Stimulated activated CD8-positive, alpha-beta memory T cell treated with anti-CD3 and anti-CD28 coated beads, Interleukin-15, amount 100 ng/mL, for 48 hours (primary cell): ENCODE data around the gene C1QTNF9.
"Not testable (repeated sequence)": the region's sequence is repeated elsewhere in the genome, so short reads cannot be mapped to it uniquely, and the experiment has no call there.

ENCODE experiments used
- DNase-seq, 2 donors: peaks; one replicate each; pipeline ENCODE4 v3.0.0-alpha.2; 2020; ENCODE audit warnings: low read depth in 2 of 2

Gene C1QTNF9

GRCh38 chr13:24323036-24323738 is 13.8 kb downstream of the C1QTNF9 start:
- DNase-seq = no peak

- no peak for DNase-seq
Observed at GRCh38 chr13:24323739-24324075, 14.3 kb downstream of the C1QTNF9 start.

GRCh38 chr13:24327598-24327997 is 18.2 kb downstream of the C1QTNF9 start:
- DNase-seq = not testable (repeated sequence)

DNA sequence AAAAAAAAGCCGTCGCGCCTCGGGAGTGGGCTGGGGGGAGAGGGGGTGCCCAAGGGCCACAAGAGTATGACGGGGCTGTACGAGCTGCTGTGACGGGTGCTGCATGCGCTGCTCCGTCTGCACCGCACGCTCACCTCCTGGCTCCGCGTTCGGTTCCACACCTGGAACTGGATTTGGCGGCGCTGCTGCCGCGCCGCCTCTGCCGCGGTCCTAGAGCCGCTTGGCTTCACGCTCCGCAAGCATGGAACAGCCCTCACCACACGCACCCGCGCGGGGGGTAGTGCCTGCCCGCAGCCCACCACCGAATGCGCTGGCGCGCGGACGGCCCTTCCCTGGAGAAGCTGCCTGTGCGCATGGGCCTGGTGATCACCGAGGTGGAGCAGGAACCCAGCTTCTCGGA is 18.8 kb downstream of the C1QTNF9 start:
- no peak for DNase-seq

GRCh38 chr13:24338721-24339120 is 29.3 kb downstream of the C1QTNF9 start:
- no peak for DNase-seq

DNA sequence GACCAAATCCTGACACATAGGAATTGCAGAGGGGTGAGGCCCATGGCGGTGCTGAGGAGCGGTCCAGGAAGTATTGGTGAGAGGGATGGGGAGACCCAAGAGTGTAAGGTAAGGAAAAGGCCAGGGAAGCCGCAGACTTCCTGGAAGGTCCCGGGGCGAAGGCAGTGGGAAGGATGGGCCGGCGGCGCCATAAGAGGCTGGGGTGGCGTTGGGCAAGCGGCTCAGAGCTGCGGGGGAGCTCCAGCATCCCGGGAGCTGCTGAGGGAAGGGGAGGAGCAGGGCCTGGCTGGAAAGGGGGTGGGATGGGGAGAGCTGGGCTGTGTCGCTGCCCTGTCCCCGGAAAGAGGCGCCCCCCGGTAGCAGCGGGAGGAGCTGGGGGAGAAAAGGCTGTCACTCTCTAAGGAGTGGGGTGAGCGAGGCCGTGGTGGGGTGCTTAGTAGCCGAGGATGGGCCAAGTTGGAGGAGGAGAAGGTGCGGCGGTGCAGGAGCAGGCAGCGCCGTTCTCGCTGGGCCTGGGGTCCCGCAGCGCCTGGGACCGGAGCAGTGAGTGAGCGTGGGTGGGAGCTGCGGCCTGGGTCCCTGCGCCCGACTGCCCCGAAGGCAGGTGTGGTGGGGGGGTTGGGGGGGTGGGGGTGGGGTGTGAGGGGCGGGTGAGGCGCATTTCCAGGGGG is 30.7 kb downstream of the C1QTNF9 start:
- DNase-seq = no peak

DNA sequence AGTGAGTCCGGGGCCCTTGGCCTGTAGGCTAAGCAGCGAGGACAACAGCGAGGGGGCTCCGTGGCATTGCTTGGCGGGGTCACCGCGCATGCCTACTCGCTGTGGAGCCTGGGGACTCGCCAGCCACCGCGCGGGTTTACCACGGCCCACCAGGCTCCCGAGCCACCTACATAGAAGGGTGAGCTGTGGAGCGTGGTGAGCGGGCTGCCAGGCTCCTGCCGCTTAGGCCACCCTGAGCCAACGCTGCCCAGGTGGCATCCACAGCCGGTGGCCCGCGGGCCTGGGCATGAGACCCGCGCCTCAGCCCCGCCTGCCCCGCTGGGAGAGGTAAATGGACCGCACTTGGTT is 31.2 kb downstream of the C1QTNF9 start:
- DNase-seq = no peak

DNA sequence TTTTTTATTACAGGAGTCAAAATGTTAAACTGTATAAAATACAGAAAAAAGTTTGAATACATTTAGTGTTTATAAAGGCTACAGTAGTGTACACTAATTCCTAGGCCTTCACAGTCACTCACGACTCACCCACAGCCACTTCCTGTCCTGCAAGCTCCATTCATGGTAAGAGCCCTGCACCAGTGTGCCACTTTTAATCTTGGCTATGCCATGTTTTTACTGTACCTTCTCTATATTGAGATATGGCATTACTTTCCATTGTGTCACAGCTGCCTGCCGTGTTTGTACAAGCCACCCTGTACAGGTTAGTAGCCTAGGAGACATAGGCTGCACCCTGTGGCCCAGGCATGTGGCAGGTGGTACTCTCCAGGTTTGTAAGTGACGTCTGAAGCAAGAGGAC is 32.1 kb downstream of the C1QTNF9 start:
- no peak for DNase-seq

- DNase-seq = no peak
Observed at GRCh38 chr13:24348385-24348784, 39.0 kb downstream of the C1QTNF9 start.

GRCh38 chr13:24348797-24349515 is 39.6 kb downstream of the C1QTNF9 start:
- DNase-seq = no peak

DNA sequence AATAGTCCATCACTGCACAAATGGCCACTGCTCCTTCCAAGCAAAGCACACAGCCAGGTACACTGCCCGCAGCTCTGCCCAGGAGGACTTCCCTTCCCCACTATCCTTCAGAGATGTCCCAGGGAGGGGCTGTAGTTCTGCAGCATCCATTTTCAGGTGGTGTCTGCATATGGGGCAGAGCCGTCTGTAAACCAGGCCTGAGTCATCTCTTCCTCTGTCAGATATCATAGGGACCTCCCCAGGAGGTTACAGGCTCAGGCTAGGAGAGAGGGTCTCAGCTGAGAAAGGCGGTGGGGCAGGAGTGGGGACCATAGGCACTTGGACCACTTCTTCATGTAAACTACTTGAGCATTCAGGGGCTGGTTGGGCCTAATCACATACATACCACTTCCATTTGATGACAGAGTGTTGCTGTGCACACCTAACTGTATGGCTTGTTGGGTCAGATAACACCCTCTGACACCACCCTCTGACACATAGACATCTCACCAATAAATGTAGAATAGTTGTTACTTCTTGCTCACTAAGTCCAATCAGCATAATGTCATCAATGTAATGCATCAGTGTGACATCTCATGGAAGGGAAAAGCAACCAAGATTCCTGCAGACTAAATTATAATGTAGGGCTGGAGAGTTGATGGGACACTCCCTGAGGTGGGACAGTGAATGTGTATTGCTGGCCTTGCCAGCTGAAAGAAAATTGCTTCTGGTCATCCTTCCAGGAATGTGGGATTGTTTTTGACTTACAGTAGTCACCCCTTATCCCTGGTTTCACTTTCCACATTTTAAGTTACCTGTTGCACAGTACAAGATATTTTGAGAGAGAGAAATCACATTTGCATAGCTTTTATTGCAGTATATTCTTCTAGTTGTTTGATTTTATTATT is 40.6 kb downstream of the C1QTNF9 start:
- not testable (repeated sequence) for DNase-seq

- no peak for DNase-seq
Observed at GRCh38 chr13:24351423-24351822, 42.0 kb downstream of the C1QTNF9 start.

GRCh38 chr13:24353736-24354135 is 44.4 kb downstream of the C1QTNF9 start:
- DNase-seq = no peak

DNA sequence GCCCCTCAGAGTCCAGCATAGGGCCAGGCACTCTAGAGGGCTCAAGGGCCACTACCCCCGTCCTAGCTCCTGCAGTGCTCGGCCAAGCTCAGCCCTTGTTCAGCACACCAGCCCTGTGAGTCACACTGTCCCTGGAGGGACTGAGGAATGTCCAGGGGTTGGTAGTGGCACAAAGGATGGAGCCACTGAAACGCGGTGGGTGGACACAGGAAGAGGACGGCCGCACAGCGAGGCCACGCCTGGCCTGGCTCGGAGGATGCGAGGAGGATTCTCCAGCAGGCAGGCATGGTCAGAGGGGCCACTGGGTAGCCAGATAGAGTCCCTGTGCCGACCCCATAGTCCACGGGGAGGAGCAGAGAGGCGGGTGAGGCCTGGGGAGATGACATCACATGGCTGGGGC is 45.7 kb downstream of the C1QTNF9 start:
- no peak for DNase-seq

DNA sequence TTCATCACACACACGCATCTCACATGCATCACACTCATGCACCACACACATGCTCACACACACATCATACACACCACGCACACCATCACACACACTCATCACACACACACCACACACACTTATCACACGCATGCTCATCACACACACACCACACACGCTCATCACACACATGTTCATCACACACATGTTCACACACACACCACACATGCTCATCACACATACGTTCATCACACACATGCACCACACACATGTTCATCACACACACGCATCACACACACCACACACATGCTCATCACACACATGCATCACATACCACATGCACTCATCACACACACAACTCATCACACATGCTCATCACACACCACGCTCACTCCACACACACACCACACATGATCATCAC is 46.9 kb downstream of the C1QTNF9 start:
- DNase-seq = no peak

DNA sequence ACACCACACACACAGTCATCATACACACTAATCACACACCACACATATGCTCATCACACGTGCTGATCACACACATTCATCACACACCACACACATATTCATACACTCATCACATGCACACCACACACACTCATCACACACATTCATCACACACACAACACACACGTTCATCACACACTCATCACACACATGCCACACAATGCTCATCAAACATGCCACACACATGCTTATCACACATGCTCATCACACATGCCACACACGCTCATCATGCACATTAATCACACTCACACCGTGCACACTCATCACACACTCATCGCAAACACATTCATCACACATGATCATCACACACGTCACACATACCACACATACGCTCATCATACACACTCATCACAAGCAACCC is 47.5 kb downstream of the C1QTNF9 start:
- DNase-seq = no peak

DNA sequence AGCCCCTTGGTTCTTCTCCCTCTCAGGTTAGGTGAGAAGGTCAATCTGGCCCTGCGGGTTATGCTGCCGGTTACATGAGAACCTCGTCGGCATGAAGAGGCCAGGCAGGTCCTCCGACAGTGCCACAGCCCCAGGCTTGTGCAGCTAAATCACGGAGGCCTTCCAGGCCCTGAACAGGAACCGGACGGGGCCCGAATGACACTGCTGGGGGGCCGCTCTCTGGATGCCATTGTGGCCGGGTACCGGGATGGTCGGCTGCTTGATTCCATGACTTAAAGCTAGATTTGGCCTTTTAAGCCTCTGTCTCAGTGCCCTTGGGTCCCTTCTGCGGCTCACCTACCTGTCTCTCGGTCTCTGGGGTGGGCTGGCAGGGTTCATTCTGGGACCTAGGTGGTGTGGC is 48.4 kb downstream of the C1QTNF9 start:
- DNase-seq = no peak

GRCh38 chr13:24358836-24359235 is 49.5 kb downstream of the C1QTNF9 start:
- DNase-seq = not testable (repeated sequence)

- DNase-seq = not testable (repeated sequence)
Observed at GRCh38 chr13:24359252-24359651, 49.9 kb downstream of the C1QTNF9 start.

- no peak for DNase-seq
Observed at GRCh38 chr13:24360106-24360505, 50.7 kb downstream of the C1QTNF9 start.

DNA sequence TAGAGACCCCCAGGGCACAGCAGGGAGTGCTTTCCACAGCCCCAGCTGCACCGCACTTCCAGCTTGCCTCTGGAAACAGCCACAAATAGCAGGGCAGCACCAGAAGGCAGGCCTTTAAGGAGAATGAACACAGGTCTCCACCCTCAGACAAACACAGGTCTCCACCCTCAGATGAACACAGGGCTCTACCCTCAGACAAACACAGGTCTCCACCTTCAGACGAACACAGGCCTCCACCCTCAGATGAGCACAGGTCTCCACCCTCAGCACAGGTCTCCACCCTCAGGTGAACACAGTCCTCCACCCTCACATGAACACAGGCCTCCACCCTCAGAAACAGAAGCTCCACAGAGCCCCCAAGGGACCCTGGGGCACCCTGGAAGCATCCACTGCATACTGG is 51.7 kb downstream of the C1QTNF9 start:
- no peak for DNase-seq

GRCh38 chr13:24361852-24362366 is 52.5 kb downstream of the C1QTNF9 start:
- DNase-seq = no peak
